Urothelium cell line (cell line): ENCODE data around the gene PTPRO.

Experiments used
- DNase-seq: peaks from one replicate; pipeline ENCODE4 v3.0.0; 2011; ENCODE audit warnings: low spot score, mixed read lengths
- FAIRE-seq: peaks from 2 replicates; lab custom pipeline; 2011; peaks lifted over from hg19 to GRCh38; lab: Jason Lieb, UNC

Gene PTPRO

GRCh38 chr12:15322164-15323061, at the start of gene PTPRO:
TSS of gene PTPRO (plus strand) at chr12:15322508.
- DNase-seq (peak; percentile 18), FAIRE-seq (no peak)

DNA sequence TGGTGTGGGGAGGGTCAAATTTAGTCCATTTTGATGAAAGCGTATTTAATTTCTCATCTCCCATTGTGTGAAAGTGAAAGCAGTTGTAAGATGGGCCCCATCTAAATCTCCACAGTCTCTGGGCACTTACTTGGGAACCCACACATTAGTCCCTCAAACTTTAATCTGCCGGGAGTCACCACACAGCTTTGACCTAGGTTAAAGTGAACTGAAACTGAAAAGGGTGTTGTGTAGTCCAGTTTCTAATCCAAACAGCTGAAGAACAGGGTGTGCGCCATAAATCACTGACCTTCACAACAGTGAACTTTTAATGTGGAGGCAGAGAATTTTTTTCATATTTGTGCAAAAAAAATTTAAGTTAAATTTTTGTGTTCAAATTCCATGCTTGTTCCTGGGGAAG, 48.4 kb upstream of the PTPRO start:
- FAIRE-seq, result no peak
- DNase-seq, result no peak

GRCh38 chr12:15274561-15274967, 47.7 kb upstream of the PTPRO start:
- no peak for FAIRE-seq
- no peak for DNase-seq

DNA sequence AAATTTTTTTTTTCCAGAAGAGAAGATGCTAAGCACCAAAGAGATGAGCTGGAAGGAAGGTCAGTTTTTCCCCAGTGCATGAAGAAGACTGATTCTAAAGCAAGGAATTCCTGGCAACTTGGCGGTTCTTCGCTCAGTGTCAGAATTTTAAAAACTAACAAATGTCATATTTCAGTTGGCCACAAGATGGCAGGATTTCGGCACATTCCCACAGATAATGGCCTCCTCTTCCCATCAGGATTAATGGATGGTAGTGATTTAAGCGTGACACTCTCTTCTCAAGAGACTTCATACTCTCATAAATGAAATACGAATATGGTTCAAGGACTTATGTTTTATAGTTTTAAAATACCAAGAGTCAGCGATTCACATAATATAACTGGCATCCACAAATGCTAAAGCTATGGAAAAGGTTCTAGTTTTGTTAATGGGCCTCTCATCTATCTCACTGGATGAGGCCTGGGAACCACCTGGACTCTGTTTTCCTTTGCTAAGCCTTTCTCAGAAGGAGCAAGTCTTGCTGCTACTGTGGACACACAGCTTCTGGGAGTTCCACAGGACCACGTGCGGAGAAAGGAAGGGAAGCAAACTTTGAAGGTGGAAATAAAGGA, 46.1 kb upstream of the PTPRO start:
- peak; percentile 50 for FAIRE-seq
- peak; percentile 61 for DNase-seq

DNA sequence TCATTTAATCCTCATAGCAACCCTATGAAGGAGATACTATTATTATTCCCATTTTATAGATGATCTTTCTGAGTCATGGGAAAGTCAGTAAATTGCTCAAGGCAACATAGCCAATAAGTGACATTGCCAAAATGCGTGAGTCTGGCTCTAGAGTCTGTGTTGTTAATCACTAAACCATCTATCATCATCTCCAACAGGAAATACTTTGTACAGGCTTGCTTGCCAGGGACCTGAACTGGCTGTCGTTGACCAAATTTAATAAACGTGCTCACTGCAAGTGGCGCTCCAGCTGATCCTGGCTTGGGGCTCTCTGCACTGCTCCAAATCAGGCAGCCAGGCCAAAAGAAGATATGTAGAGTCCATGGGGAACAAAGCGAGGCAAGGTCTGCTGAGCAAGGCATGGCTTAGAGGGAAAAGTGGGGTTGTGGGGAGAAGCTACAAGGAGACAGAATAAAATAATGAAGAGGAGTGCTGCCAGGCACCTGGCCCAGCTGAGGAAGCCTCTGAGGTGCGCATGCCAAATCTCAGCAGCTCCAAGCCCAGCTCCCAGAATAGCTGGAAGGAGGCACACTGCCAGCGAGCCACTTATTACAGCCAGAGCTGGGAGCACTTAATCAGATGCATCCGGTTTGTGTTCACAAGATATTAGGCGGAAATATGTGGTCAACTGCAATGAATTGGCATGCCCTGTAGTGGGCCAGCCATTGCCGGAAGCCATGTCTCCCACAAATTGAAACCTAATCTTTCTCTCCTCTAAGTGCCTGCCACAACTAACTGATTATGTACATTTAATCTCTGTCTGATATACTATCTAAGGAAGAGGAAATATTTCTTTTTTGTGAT, 43.3 kb upstream of the PTPRO start:
- peak; percentile 71 for DNase-seq
- no peak for FAIRE-seq

GRCh38 chr12:15280930-15281329, 41.4 kb upstream of the PTPRO start:
- no peak for DNase-seq
- FAIRE-seq, result no peak

GRCh38 chr12:15289192-15289591, 33.1 kb upstream of the PTPRO start:
- FAIRE-seq (no peak), DNase-seq (no peak)

DNA sequence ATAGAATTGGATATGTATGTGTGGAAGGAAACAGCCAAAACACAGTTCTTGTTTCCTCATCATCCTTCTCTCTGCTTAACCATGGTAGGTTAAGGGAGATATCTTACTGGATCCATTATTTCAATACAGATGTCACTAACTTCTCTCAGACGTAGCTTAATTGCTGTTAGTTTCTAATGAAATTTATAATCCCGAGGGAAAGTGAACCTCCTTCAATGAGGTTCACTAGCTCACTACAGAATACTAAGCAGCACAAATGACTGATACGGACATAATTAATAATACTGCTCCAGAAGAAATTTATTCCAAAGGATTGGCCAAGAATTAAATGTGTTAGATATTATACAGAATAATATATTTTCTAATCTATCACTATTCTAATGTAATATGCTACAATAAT, 28.6 kb upstream of the PTPRO start:
- FAIRE-seq, result peak; percentile 23

GRCh38 chr12:15299947-15300346, 22.4 kb upstream of the PTPRO start:
- peak; percentile 13 for FAIRE-seq
- no peak for DNase-seq

More for the DNA sequence above, 28.6 kb upstream of the PTPRO start:
- DNase-seq, result no peak

GRCh38 chr12:15304296-15304695, 18.0 kb upstream of the PTPRO start:
- no peak for FAIRE-seq
- no peak for DNase-seq

DNA sequence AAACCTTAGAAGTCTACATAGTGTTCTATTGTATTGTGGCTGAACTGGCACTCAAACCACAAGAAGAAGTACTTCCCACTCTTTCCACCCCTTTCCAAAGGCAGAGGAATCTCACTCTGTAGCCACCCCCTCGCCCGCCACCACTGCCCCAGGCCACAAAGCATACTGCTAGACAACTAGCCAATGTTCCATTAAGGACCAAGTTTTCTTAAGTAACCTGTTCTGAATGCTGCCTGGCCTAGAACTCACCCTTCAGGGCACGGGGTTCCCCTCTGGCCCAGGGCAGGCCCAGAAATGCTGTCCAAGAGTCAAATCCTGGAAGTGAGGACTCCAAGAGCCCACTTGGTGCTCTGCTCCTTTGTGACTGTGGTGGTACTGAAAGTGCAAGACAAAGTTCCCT, 15.7 kb upstream of the PTPRO start:
- FAIRE-seq (no peak), DNase-seq (no peak)

GRCh38 chr12:15307079-15307478, 15.2 kb upstream of the PTPRO start:
- DNase-seq (no peak), FAIRE-seq (no peak)

- FAIRE-seq (no peak), DNase-seq (no peak)
Observed at GRCh38 chr12:15318841-15319240, 3.5 kb upstream of the PTPRO start.

- DNase-seq (no peak), FAIRE-seq (no peak)
Observed at GRCh38 chr12:15320881-15321280, 1.4 kb upstream of the PTPRO start.

DNA sequence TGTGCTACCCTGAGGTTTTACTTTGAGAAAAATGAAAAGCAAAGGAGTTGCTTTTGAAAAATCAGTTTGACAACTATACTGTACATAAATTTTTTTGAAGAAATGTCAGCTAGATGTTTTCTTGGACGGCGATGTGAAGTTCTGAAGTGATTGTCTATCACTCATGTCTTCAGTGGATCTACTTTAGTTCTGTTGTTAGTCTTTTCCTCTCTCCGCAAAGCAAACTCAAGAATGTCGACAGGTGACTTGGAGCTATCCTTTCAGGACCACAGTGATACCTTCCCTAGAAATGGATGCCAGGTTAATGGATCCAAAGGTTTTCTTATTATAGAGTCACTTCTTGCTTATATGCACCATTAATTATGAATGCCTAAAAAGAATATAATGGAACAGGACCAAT, 1.2 kb downstream of the PTPRO start:
- DNase-seq (no peak), FAIRE-seq (no peak)

GRCh38 chr12:15329891-15330290, 7.6 kb downstream of the PTPRO start:
- FAIRE-seq, result no peak
- DNase-seq, result no peak

- DNase-seq (no peak), FAIRE-seq (no peak)
Observed at GRCh38 chr12:15334225-15334624, 11.9 kb downstream of the PTPRO start.

DNA sequence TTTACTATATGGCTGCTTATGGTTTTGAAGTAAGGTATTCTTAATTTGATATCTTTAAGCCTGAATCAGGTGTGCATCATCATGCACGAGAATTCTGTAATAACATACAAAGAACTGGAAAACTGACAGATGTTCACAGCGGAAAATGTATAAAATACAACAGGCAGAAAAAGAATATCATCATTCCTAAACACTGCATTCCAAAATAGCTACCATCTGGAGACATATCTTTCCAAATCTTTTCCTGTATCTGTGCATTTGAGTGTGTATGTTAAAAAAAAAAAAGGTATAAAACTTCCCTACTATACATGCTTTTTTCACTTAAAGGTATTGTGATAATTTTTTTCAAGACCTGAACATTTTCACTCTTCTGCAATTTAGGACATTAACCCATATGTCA, 13.7 kb downstream of the PTPRO start:
- no peak for FAIRE-seq
- DNase-seq, result no peak

GRCh38 chr12:15336768-15337553, 14.7 kb downstream of the PTPRO start:
- FAIRE-seq (peak; percentile 62), DNase-seq (peak; percentile 57)

GRCh38 chr12:15341371-15341770, 19.1 kb downstream of the PTPRO start:
- DNase-seq (no peak), FAIRE-seq (no peak)

DNA sequence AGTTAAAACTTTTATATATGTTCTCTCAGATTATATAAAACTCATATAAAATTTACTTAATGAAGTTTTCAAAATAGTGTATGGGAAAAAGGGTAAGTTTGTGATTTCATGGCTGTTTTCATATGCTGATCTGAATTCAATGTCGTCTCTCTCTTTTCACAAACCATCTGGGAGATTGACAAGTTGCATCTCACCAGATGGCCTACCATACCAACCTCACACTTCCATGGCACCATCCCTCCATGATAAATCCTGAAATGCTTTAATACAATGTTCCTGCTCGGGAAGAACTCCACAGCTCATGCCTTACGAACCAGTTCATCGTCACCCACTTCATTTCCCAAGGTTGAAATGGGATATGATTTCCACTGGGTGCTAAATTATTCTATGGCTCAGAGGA, 22.3 kb downstream of the PTPRO start:
- DNase-seq, result no peak
- FAIRE-seq, result no peak
